BJ (cell line): ENCODE results near the gene PRG3. TPM values are rescaled to one million over a fixed set of nuclear protein-coding genes. Genes with fewer than 3 reads are reported as not detected.

Source experiments
- CTCF ChIA-PET: fragments of 350-600 bp; formaldehyde crosslinking; extraction: SDS; loops from one replicate; lab custom pipeline; 2021; ENCODE audit warnings: antibody characterized with exemption, inconsistent platforms; lab: Yijun Ruan, JAX
- POLR2A ChIA-PET: fragments of 300-600 bp; sonication (Branson Sonifier 250); formaldehyde crosslinking; extraction: SDS; loops from one replicate; lab custom pipeline; 2021; ENCODE audit warnings: antibody characterized with exemption; lab: Charles Lee
- DNase-seq: peaks from one replicate; pipeline ENCODE4 v3.0.0-alpha.2; 2011; ENCODE audit warnings: low read depth
- H3K27me3 ChIP-seq: 2 replicates; pipeline ENCODE4 v1.6.0; 2011; ENCODE audit warnings: low read length; ENCODE audit not compliant: control insufficient read depth, insufficient read depth
- H3K36me3 ChIP-seq: 2 replicates; pipeline ENCODE4 v1.5.1; 2011; ENCODE audit warnings: low read length; ENCODE audit not compliant: control insufficient read depth, insufficient read depth
- H3K4me3 ChIP-seq: 2 replicates; pipeline ENCODE4 v1.5.1; 2011; ENCODE audit warnings: low read depth, mild to moderate bottlenecking, control low read depth, low read length
- polyA plus RNA-seq: library from polyadenylated mRNA; depleted of rRNA; stranded (reverse); fragments of >200 nt; gene quantifications from 2 replicates; pipeline ENCODE4 v1.2.3, GENCODE V29; 2011
- TF ChIP-seq, protein P1 (sequence below): IDR thresholded peaks from 2 replicates; pipeline ENCODE4 v1.5.1; 2011; ENCODE audit warnings: low read depth, mild to moderate bottlenecking, control low read depth, inconsistent platforms, low read length, moderate library complexity; ENCODE audit not compliant: insufficient read depth

The PRG3 gene
- polyA plus RNA-seq, 1 experiment, result not detected

DNA sequence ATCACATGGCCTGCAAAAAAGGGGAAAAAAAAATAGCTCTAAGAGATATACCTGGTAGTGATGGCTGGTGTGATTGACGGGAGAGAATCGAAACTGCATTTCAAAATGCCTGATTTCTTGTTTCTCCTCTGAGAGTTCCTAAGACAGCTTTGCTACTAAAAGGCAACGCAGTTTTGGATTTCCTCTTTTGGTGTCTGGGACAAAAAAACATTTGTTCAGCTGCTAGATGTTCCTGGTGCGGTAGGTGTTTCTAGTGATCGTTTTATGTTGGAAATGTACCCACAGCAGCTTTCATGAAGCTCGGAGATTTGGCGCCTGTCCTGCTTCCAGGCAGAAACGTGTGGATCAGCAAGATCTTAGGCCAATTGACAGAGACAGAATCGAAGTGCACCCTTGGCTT, 24.7 kb downstream of the PRG3 start:
- Histone ChIP-seq H3K36me3 (no peaks in the 10 kb centered on the region), H3K27me3 (peaks cover 2% of the 10 kb centered on the region), H3K4me3 (no peak overlapping the region)
- POLR2A ChIA-PET, result no interaction called here
- CTCF ChIA-PET, result interaction anchor here (0.8 kb wide), 1 partner anchor 102 kb away, joined by 4 read pairs; no protein-coding TSS in a partner anchor
- TF ChIP-seq, protein P1, sequence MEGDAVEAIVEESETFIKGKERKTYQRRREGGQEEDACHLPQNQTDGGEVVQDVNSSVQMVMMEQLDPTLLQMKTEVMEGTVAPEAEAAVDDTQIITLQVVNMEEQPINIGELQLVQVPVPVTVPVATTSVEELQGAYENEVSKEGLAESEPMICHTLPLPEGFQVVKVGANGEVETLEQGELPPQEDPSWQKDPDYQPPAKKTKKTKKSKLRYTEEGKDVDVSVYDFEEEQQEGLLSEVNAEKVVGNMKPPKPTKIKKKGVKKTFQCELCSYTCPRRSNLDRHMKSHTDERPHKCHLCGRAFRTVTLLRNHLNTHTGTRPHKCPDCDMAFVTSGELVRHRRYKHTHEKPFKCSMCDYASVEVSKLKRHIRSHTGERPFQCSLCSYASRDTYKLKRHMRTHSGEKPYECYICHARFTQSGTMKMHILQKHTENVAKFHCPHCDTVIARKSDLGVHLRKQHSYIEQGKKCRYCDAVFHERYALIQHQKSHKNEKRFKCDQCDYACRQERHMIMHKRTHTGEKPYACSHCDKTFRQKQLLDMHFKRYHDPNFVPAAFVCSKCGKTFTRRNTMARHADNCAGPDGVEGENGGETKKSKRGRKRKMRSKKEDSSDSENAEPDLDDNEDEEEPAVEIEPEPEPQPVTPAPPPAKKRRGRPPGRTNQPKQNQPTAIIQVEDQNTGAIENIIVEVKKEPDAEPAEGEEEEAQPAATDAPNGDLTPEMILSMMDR, result no peak
- DNase-seq, result no peak

DNA sequence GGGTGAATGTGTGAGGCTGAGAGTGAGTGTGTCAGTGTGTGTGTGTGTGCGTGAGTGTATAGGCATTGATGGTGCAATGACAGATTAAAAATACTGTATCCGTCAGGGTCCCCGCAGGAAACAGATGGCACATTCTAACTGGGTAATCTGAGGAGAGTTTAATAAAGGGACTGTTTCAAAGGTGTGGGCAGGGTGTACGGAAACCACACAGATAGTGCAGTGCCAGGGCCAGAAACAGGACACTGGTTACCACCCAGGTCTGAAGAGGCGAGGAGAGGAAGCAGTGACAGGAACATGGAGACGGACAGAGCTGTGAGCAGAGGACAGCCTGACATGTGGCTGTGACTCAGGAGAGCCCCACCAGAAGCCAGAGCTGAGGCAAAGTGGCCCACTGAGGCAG, 26.3 kb downstream of the PRG3 start:
- DNase-seq, result no peak
- Histone ChIP-seq H3K36me3 (no peaks in the 10 kb centered on the region), H3K27me3 (peaks cover 2% of the 10 kb centered on the region), H3K4me3 (no peak overlapping the region)
- POLR2A ChIA-PET, result no interaction called here
- CTCF ChIA-PET, result no interaction called here
- TF ChIP-seq, protein P1, result no peak

DNA sequence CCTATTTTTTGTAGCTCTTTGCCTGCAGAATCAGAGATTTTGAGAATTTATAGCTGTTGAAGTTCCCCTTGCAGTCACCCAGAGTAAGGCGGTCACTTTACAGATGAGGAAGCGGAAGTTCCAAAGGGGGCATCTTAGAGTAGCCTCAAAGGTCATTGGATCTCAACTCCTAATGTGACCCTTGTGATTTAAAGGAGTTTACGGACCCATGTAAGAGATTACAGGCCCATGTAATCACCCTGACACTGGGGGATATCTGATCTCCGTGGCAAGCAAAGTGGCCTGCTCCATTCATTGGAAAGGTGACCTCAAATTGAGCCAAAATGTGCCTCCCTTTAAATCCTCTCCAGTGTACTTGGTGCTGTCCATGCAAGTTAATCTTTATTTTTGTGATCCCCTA, 27.1 kb downstream of the PRG3 start:
- CTCF ChIA-PET, result interaction anchor here (1.9 to 2.3 kb wide), 2 partner anchors 104 to 140 kb away, joined by 6 to 9 read pairs; no protein-coding TSS in a partner anchor
- Histone ChIP-seq H3K27me3 (no peaks in the 10 kb centered on the region; the same call in 1 of the 2 replicates), H3K4me3 (no peak overlapping the region), H3K36me3 (no peaks in the 10 kb centered on the region)
- POLR2A ChIA-PET, result no interaction called here
- TF ChIP-seq, protein P1, result no peak
- no peak for DNase-seq

DNA sequence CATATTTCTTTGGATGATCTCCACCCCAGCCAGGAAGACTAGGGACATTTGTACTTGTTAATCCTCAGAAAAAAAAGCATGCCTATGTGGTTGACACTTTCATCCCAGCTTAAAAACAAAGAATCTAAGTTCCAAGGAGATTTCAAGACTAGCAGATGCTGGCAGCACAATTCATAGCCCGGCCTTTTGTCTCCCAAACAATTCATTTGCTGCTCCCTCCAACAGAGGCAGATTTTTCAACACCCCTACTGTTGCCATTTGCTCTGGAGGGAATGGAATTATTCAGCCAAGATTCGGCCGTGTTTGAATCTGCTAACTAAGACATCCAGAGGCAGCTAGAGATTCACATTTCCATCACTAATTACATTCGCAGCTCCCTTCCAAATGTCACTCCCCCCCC, 27.5 kb downstream of the PRG3 start:
- ChIA-PET POLR2A (no interaction called here), CTCF (interaction anchor here (0.7 to 2.3 kb wide), 4 partner anchors 9 to 512 kb away, joined by 3 to 9 read pairs (median 5); no protein-coding TSS in a partner anchor)
- Histone ChIP-seq H3K27me3 (no peaks in the 10 kb centered on the region; the same call in 1 of the 2 replicates), H3K4me3 (no peak overlapping the region), H3K36me3 (no peaks in the 10 kb centered on the region)
- TF ChIP-seq, protein P1, result no peak
- DNase-seq, result no peak

DNA sequence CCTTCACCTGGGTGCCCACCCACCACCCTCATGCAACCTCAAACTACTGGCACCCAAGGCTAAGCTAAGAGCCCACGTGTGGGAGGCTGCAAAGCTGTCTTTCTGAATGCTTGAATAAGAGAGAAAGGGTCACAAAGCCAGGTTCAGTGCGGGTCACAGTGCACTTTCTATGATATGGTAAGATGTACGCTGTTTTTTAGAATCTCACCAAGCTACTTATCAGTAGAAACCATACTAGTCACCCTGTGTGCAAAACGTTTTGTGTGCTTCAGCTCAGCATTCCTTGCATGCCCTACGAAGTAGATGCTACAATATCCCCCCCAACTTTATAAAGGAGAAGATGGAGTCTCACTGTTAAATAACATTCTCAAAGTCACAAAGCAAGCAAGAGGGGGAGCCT, 27.9 kb downstream of the PRG3 start:
- DNase-seq, result no peak
- ChIA-PET CTCF (interaction anchor here (0.6 to 2.3 kb wide), 6 partner anchors 9 to 936 kb away, joined by 3 to 9 read pairs (median 4); no protein-coding TSS in a partner anchor), POLR2A (no interaction called here)
- TF ChIP-seq, protein P1, result no peak
- Histone ChIP-seq H3K27me3 (no peaks in the 10 kb centered on the region; the same call in 1 of the 2 replicates), H3K4me3 (no peak overlapping the region), H3K36me3 (no peaks in the 10 kb centered on the region)
